ENCODE results near the gene CRY2.

DNA sequence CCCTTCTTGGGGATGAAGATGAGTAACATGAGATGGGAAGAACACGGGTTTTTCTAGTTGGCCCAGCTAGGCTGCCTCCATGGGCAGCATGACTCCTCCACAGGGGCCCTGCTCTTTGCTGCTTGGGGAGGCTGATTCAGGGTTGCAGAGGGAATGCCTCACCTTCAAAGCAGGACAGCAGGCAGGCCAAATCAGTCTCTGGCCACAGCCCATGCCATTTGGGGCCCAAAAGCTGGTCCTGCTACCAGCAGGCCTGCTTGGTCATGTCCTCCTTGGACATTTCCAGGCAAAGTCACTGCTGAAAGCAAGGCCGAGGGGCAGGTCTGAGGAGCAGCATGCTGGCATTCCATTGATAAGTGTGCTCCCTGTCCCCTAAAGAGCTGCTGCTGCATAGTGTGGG, 24.4 kb downstream of the CRY2 start:
- TF ChIP-seq POLR2A (IDR thresholded peaks at IDR 0.05; ENCODE audit: extremely low read depth, insufficient read length): no peak
- TF ChIP-seq, protein P1, sequence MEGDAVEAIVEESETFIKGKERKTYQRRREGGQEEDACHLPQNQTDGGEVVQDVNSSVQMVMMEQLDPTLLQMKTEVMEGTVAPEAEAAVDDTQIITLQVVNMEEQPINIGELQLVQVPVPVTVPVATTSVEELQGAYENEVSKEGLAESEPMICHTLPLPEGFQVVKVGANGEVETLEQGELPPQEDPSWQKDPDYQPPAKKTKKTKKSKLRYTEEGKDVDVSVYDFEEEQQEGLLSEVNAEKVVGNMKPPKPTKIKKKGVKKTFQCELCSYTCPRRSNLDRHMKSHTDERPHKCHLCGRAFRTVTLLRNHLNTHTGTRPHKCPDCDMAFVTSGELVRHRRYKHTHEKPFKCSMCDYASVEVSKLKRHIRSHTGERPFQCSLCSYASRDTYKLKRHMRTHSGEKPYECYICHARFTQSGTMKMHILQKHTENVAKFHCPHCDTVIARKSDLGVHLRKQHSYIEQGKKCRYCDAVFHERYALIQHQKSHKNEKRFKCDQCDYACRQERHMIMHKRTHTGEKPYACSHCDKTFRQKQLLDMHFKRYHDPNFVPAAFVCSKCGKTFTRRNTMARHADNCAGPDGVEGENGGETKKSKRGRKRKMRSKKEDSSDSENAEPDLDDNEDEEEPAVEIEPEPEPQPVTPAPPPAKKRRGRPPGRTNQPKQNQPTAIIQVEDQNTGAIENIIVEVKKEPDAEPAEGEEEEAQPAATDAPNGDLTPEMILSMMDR (IDR thresholded peaks at IDR 0.05; ENCODE audit: low read depth, low read length): no peak
